ENCODE results near the gene NR6A1. TPM values are rescaled to one million over a fixed set of nuclear protein-coding genes. Genes with fewer than 3 reads are reported as not detected.
A peak's percentile ranks its signal among the peaks of the same experiment; 100 is the strongest.

The NR6A1 gene
- total RNA-seq, 1 donor from 2014 or later: 0.56 TPM

DNA sequence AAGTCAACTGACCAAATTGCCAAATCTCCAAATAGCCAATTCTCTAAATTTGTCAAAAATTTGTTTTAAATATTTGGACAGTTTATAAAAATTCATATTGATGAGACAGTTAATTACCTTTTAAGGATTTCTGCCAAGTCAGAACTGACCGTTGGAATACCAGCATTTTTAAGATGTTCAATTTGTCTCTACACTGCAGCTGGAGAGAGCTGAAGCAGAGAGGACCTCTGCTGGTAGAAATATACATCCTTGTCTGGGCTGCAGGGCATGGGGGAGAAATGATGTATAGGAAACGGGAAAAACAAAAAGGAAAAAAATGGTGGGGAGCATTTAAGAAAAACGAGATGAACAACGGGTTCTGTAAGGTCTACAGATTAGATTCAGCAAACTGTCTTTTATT lies 16.8 kb downstream of the NR6A1 start:
- DNase-seq (ENCODE audit: extremely low spot score, unreplicated experiment): no peak
- TF ChIP-seq, protein P1, sequence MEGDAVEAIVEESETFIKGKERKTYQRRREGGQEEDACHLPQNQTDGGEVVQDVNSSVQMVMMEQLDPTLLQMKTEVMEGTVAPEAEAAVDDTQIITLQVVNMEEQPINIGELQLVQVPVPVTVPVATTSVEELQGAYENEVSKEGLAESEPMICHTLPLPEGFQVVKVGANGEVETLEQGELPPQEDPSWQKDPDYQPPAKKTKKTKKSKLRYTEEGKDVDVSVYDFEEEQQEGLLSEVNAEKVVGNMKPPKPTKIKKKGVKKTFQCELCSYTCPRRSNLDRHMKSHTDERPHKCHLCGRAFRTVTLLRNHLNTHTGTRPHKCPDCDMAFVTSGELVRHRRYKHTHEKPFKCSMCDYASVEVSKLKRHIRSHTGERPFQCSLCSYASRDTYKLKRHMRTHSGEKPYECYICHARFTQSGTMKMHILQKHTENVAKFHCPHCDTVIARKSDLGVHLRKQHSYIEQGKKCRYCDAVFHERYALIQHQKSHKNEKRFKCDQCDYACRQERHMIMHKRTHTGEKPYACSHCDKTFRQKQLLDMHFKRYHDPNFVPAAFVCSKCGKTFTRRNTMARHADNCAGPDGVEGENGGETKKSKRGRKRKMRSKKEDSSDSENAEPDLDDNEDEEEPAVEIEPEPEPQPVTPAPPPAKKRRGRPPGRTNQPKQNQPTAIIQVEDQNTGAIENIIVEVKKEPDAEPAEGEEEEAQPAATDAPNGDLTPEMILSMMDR (IDR thresholded peaks at IDR 0.05): peak; percentile 72
- H3K27ac Mint-ChIP-seq (ENCODE audit: unreplicated experiment): no peak overlapping the region
- no peaks in the 10 kb centered on the region for H3K9me3 Mint-ChIP-seq (ENCODE audit: unreplicated experiment)
- H3K27me3 Mint-ChIP-seq (ENCODE audit: unreplicated experiment): peaks cover 53% of the 10 kb centered on the region
- no peaks in the 10 kb centered on the region for H3K36me3 Mint-ChIP-seq (ENCODE audit: unreplicated experiment)
- peaks cover 14% of the 10 kb centered on the region for H3K4me1 Mint-ChIP-seq (ENCODE audit: unreplicated experiment)
- no peak overlapping the region for H3K4me3 Mint-ChIP-seq (ENCODE audit: unreplicated experiment)

DNA sequence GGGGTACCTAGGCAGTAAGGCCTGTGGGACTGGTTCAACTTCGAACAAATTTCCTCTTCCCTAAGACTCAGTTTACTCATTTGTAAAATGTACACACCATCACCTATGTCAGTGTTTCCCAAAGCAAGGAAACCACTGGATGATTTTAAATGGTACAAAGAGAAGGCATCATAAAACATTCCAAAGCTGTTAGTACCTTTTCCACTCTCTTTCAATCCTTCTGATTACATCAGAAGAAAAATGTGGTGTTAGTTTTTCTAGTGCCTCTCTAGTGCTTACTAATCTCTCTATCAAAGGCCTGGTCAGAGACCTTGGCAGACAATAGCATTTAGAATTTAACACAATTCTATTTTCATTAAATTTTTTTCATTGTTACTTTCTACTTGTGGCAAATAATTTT lies 18.1 kb downstream of the NR6A1 start:
- Mint-ChIP-seq H3K4me1 (ENCODE audit: unreplicated experiment) (peaks cover 8% of the 10 kb centered on the region), H3K27me3 (ENCODE audit: unreplicated experiment) (peaks cover 43% of the 10 kb centered on the region), H3K27ac (ENCODE audit: unreplicated experiment) (no peak overlapping the region), H3K9me3 (ENCODE audit: unreplicated experiment) (no peaks in the 10 kb centered on the region), H3K4me3 (ENCODE audit: unreplicated experiment) (no peak overlapping the region), H3K36me3 (ENCODE audit: unreplicated experiment) (no peaks in the 10 kb centered on the region)
- TF ChIP-seq, protein P1 (IDR thresholded peaks at IDR 0.05): no peak
- no peak for DNase-seq (ENCODE audit: extremely low spot score, unreplicated experiment)

DNA sequence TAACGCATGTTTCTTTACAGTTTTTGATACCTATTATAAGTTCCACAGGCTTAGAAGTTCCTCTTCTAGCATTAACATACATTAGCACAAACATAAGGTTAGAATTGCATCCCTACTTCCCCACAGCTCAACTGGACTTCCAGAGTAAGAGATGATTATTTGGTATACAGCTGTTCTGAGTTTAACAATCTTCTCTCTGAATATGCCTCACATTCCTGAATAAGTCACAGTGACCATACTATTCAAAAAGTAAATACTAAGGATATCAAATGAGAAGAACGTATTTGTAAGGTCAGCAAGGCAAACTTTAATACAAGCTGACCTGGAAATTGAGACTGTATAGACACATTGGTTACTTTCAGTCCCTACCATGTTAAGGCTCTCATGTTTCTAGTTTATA lies 21.3 kb downstream of the NR6A1 start:
- TF ChIP-seq, protein P1 (IDR thresholded peaks at IDR 0.05): no peak
- no peak for DNase-seq (ENCODE audit: extremely low spot score, unreplicated experiment)
- H3K27ac Mint-ChIP-seq (ENCODE audit: unreplicated experiment): no peak overlapping the region
- peaks cover 13% of the 10 kb centered on the region for H3K27me3 Mint-ChIP-seq (ENCODE audit: unreplicated experiment)
- H3K9me3 Mint-ChIP-seq (ENCODE audit: unreplicated experiment): no peaks in the 10 kb centered on the region
- no peaks in the 10 kb centered on the region for H3K36me3 Mint-ChIP-seq (ENCODE audit: unreplicated experiment)
- H3K4me3 Mint-ChIP-seq (ENCODE audit: unreplicated experiment): no peak overlapping the region
- H3K4me1 Mint-ChIP-seq (ENCODE audit: unreplicated experiment): peaks cover 7% of the 10 kb centered on the region

DNA sequence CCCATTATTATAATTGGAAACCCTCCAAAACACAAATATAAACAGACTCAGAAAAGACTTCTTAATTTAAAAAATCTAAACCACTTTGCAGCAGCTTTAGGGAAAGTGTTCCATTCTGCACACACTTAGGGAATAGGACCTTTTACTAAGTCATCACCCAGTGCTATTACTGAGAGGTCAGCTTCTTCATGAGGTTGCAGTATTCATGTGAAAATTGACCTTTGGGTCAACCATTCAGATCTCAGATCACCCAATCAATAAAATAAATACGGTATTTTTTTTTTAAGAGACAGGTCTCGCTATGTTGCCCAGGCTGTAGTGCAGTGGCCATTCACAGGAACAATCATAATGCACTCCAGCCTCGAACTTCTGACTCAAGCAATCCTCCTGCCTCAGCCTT lies 21.8 kb downstream of the NR6A1 start:
- H3K27me3 Mint-ChIP-seq (ENCODE audit: unreplicated experiment): peaks cover 8% of the 10 kb centered on the region
- no peaks in the 10 kb centered on the region for H3K36me3 Mint-ChIP-seq (ENCODE audit: unreplicated experiment)
- TF ChIP-seq, protein P1 (IDR thresholded peaks at IDR 0.05): no peak
- H3K27ac Mint-ChIP-seq (ENCODE audit: unreplicated experiment): no peak overlapping the region
- peaks cover 5% of the 10 kb centered on the region for H3K4me1 Mint-ChIP-seq (ENCODE audit: unreplicated experiment)
- no peak overlapping the region for H3K4me3 Mint-ChIP-seq (ENCODE audit: unreplicated experiment)
- H3K9me3 Mint-ChIP-seq (ENCODE audit: unreplicated experiment): no peaks in the 10 kb centered on the region
- no peak for DNase-seq (ENCODE audit: extremely low spot score, unreplicated experiment)

DNA sequence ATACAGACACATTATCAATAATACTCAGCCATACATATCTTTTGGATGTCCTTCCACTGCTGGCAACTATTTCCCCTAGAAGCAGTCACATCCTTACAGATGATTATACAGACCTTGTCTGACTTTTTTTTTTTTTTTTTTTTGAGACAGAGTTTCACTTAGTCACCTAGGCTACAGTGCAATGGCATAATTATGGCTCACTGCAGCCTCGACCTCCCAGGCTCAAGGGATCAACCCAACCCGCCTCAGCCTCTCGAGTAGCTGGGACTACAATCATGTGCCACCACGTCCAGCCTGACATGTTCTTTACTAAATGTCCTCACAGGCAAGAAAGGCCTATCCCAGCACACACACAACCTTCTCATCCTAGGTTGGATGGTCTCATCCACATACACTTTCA lies 24.0 kb downstream of the NR6A1 start:
- TF ChIP-seq, protein P1 (IDR thresholded peaks at IDR 0.05): no peak
- peaks cover 9% of the 10 kb centered on the region for H3K4me1 Mint-ChIP-seq (ENCODE audit: unreplicated experiment)
- no peak for DNase-seq (ENCODE audit: extremely low spot score, unreplicated experiment)
- no peaks in the 10 kb centered on the region for H3K36me3 Mint-ChIP-seq (ENCODE audit: unreplicated experiment)
- no peak overlapping the region for H3K4me3 Mint-ChIP-seq (ENCODE audit: unreplicated experiment)
- H3K27me3 Mint-ChIP-seq (ENCODE audit: unreplicated experiment): peaks cover 6% of the 10 kb centered on the region
- no peak overlapping the region for H3K27ac Mint-ChIP-seq (ENCODE audit: unreplicated experiment)
- no peaks in the 10 kb centered on the region for H3K9me3 Mint-ChIP-seq (ENCODE audit: unreplicated experiment)
